Spleen (tissue), 7 donors: ENCODE measurements around the gene ME3.

Source experiments
- CTCF ChIP-seq, 11 experiments: fragments of 200-600 bp in 7 of 11; fragments of 450-650 bp in 4 of 11; sonication (generic) in 4 of 11; IDR thresholded peaks in 8 of 11; conservative IDR thresholded peaks in 3 of 11; 1 replicate in 7 of 11; 2 replicates in 4 of 11; pipeline versions ENCODE4 v1.4.0 to v1.8.0; 2016 to 2021; ENCODE audit warnings: antibody characterized with exemption in 11 of 11, inconsistent platforms in 4 of 11, mild to moderate bottlenecking in 1 of 11
- POLR2A ChIP-seq, 3 donors: fragments of 450-650 bp; IDR thresholded peaks; one replicate each; pipeline ENCODE4 v1.5.1; 2017; ENCODE audit warnings: antibody characterized with exemption in 3 of 3, mild to moderate bottlenecking in 1 of 3
- POLR2AphosphoS5 ChIP-seq, 3 donors: sonication (generic); formaldehyde crosslinking; IDR thresholded peaks; one replicate each; pipeline ENCODE4 v1.5.1; 2017; ENCODE audit warnings: antibody characterized with exemption in 3 of 3
- donor health status: DM: no; HTN: no; CAD: no; lungs with moderate emphysema.
- donor health status: DM: no; HTN: no; CAD: no.
- donor health status: DM: no; HTN: no; CAD: no.

DNA sequence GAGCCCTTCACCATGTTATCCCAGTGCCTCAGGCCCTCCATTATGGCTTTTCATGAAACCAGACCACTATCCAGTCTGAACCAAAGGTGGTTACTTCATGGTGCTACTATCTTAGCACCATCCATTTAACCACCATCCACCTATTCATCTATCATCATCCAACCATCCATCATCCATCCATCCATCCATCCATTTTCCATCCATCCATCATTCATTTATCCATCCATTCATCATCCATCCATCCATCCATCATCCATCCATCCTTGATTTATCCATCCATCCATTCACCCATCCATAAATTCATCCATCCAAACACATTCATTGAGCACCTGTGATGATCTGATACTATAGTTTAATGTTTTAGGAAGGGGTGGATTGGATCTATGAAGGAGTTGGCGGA, 204.2 kb downstream of the ME3 start:
- TF ChIP-seq CTCF (IDR thresholded peaks at IDR 0.05 in 8 of 11, conservative IDR thresholded peaks at IDR 0.05 in 3 of 11) (no peak), POLR2A (IDR thresholded peaks at IDR 0.05) (no peak), POLR2AphosphoS5 (IDR thresholded peaks at IDR 0.05) (no peak)
